ENCODE results near the gene DNAJC7. TPM values are rescaled to one million over a fixed set of nuclear protein-coding genes. Genes with fewer than 3 reads are reported as not detected.

DNAJC7 gene
- total RNA-seq, 1 experiment from 2014 or later, result 72.0 TPM

- no peak for ATAC-seq
- ChIA-PET POLR2A (interaction anchor here (0.7 kb wide), 1 partner anchor 9 kb away, joined by 3 read pairs; no protein-coding TSS in a partner anchor), CTCF (no interaction called here)
- Histone ChIP-seq H3K27me3 (ENCODE audit: control insufficient read depth, insufficient read depth, low read length) (no peaks in the 10 kb centered on the region), H3K27ac (ENCODE audit: low read length) (no peak overlapping the region), H3K9me3 (ENCODE audit: control insufficient read depth, insufficient read depth, low read depth, low read length) (no peaks in the 10 kb centered on the region), H3K4me1 (ENCODE audit: control insufficient read depth, insufficient read depth, low read length) (no peaks in the 10 kb centered on the region), H3K36me3 (ENCODE audit: control insufficient read depth, insufficient read depth, low read length) (peaks cover 9% of the 10 kb centered on the region), H3K4me3 (ENCODE audit: low read depth in 2 of 2, low read length in 2 of 2) (no peak overlapping the region)
- in situ Hi-C loops (cut with HindIII; ENCODE audit: low pct_unique_long_range_greater_than_20kb, low sequenced_read_pairs) (no loop called here), intact Hi-C loops (cut with micrococcal nuclease; ENCODE audit: unreplicated experiment) (no loop called here)
- DNase-seq (ENCODE audit: low read depth, low spot score), result no peak
- BruUV-seq (replicated peaks), result no TSS peak
- TF ChIP-seq SIN3A (IDR thresholded peaks at IDR 0.05; ENCODE audit: borderline replicate concordance, insufficient read depth, low read depth, low read length) (no peak), TCF7L2 (IDR thresholded peaks at IDR 0.05; ENCODE audit: low read depth, low read length) (no peak), POLR2AphosphoS5 (IDR thresholded peaks at IDR 0.05; ENCODE audit: low read depth, low read length) (no peak), REST (IDR thresholded peaks at IDR 0.05; ENCODE audit: insufficient read depth in 1 of 2, low read depth in 2 of 2, low read length in 1 of 2) (no peak), CTCF (IDR thresholded peaks at IDR 0.05) (no peak)
Measured at GRCh38 chr17:41982026-41982760, 35.0 kb downstream of the DNAJC7 start.

GRCh38 chr17:41977991-41978390 is 39.2 kb downstream of the DNAJC7 start:
- ChIA-PET POLR2A (no interaction called here), CTCF (no interaction called here)
- no peak for ATAC-seq
- Histone ChIP-seq H3K36me3 (ENCODE audit: control insufficient read depth, insufficient read depth, low read length) (peaks cover 3% of the 10 kb centered on the region; the same call in 1 of the 2 replicates), H3K27ac (ENCODE audit: low read length) (no peak overlapping the region), H3K27me3 (ENCODE audit: control insufficient read depth, insufficient read depth, low read length) (no peaks in the 10 kb centered on the region), H3K4me1 (ENCODE audit: control insufficient read depth, insufficient read depth, low read length) (peaks cover 7% of the 10 kb centered on the region), H3K4me3 (ENCODE audit: low read depth in 2 of 2, low read length in 2 of 2) (no peak overlapping the region), H3K9me3 (ENCODE audit: control insufficient read depth, insufficient read depth, low read depth, low read length) (no peaks in the 10 kb centered on the region)
- in situ Hi-C loops (cut with HindIII; ENCODE audit: low pct_unique_long_range_greater_than_20kb, low sequenced_read_pairs), result no loop called here
- BruUV-seq (replicated peaks), result no TSS peak
- intact Hi-C loops (cut with micrococcal nuclease; ENCODE audit: unreplicated experiment), result no loop called here
- DNase-seq (ENCODE audit: low read depth, low spot score), result no peak
- no peak for TF ChIP-seq POLR2AphosphoS5 (IDR thresholded peaks at IDR 0.05; ENCODE audit: low read depth, low read length)
- no peak for TF ChIP-seq CTCF (IDR thresholded peaks at IDR 0.05)
- TF ChIP-seq TCF7L2 (IDR thresholded peaks at IDR 0.05; ENCODE audit: low read depth, low read length), result no peak
- TF ChIP-seq SIN3A (IDR thresholded peaks at IDR 0.05; ENCODE audit: borderline replicate concordance, insufficient read depth, low read depth, low read length), result no peak
- no peak for TF ChIP-seq REST (IDR thresholded peaks at IDR 0.05; ENCODE audit: insufficient read depth in 1 of 2, low read depth in 2 of 2, low read length in 1 of 2)
